Progenitor cell of endocrine pancreas (in vitro differentiated cells): Measurements from ENCODE around the gene ADAMTS17. TPM values are rescaled to one million over a fixed set of nuclear protein-coding genes. Genes with fewer than 3 reads are reported as not detected.

Experiments
- DNase-seq: peaks from one replicate; pipeline ENCODE4 v3.0.0; 2021; ENCODE audit warnings: low spot score; ENCODE audit not compliant: unreplicated experiment
- H3K27ac Mint-ChIP-seq: 2 replicates; pipeline ENCODE4 v1.8.0; 2021; ENCODE audit warnings: mild to moderate bottlenecking, moderate library complexity, mixed read lengths
- H3K27me3 Mint-ChIP-seq: 2 replicates; pipeline ENCODE4 v1.8.0; 2021; ENCODE audit warnings: mixed read lengths
- H3K36me3 Mint-ChIP-seq: 2 replicates; pipeline ENCODE4 v1.8.0; 2022; ENCODE audit warnings: mixed read lengths; ENCODE audit not compliant: insufficient read depth
- H3K4me1 Mint-ChIP-seq: 2 replicates; pipeline ENCODE4 v1.8.0; 2021; ENCODE audit warnings: low read depth, mixed read lengths
- H3K4me3 Mint-ChIP-seq: 2 replicates; pipeline ENCODE4 v1.8.0; 2021; ENCODE audit warnings: low read depth, mild to moderate bottlenecking, moderate library complexity, mixed read lengths
- H3K9me3 Mint-ChIP-seq: 2 replicates; pipeline ENCODE4 v1.8.0; 2021; ENCODE audit warnings: low read depth, mixed read lengths
- CTCF ChIP-seq: fragments of 200-600 bp; sonication (generic); IDR thresholded peaks from one replicate; pipeline ENCODE4 v1.5.0; 2021; ENCODE audit warnings: antibody characterized with exemption, mild to moderate bottlenecking; ENCODE audit not compliant: unreplicated experiment
- total RNA-seq: library from RNA; stranded (reverse); gene quantifications from 2 replicates; pipeline ENCODE4 v1.2.1, GENCODE V29; 2021

The ADAMTS17 gene
- total RNA-seq, 1 donor from 2014 or later: 3.5 TPM

GRCh38 chr15:100108346-100108745, 233.4 kb downstream of the ADAMTS17 start:
- no peak for DNase-seq
- H3K4me3 Mint-ChIP-seq: no peak overlapping the region
- no peak overlapping the region for H3K27ac Mint-ChIP-seq
- H3K27me3 Mint-ChIP-seq: peaks cover 2% of the 10 kb centered on the region
- TF ChIP-seq CTCF: no peak
- no peaks in the 10 kb centered on the region for H3K4me1 Mint-ChIP-seq
- no peaks in the 10 kb centered on the region for H3K36me3 Mint-ChIP-seq
- no peaks in the 10 kb centered on the region for H3K9me3 Mint-ChIP-seq

DNA sequence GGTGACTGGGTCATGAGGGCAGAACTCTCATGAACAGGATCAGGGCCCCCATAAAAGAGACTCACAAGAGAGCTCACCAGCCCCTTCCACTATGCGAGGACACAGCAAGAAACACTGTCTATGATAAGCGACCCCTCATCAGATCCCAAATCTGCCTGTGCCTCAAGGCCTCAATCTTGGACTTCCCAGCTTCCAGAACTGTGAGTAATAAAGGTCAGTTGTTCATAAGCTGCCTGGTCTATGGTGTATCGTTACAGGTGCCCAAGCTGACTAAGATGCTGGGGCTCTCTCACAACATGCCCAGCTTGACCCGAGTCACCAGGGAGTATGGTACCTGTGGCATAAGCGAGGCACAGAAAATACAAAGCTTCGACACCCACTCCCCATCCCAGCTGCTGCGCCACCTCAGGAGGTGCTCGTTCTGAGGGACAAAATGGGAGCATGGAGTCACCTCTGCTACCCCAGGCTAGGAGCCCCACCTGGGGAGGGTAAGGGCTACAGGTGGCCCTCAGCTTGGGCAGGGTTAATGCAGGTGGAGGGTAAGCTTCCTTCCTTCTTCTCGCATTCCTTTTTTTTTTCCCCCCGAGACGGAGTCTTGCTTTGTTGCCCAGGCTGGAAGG, 234.1 kb downstream of the ADAMTS17 start:
- H3K27ac Mint-ChIP-seq: no peak overlapping the region
- H3K27me3 Mint-ChIP-seq: peaks cover 2% of the 10 kb centered on the region
- H3K36me3 Mint-ChIP-seq: no peaks in the 10 kb centered on the region
- H3K4me1 Mint-ChIP-seq: no peaks in the 10 kb centered on the region
- no peak for DNase-seq
- H3K9me3 Mint-ChIP-seq: no peaks in the 10 kb centered on the region
- H3K4me3 Mint-ChIP-seq: no peak overlapping the region
- no peak for TF ChIP-seq CTCF

- Mint-ChIP-seq H3K4me1 (no peaks in the 10 kb centered on the region), H3K9me3 (no peaks in the 10 kb centered on the region), H3K4me3 (no peak overlapping the region), H3K27ac (no peak overlapping the region), H3K27me3 (no peaks in the 10 kb centered on the region), H3K36me3 (no peaks in the 10 kb centered on the region)
- TF ChIP-seq CTCF: no peak
- no peak for DNase-seq
Measured at GRCh38 chr15:100107151-100107550, 234.6 kb downstream of the ADAMTS17 start.

DNA sequence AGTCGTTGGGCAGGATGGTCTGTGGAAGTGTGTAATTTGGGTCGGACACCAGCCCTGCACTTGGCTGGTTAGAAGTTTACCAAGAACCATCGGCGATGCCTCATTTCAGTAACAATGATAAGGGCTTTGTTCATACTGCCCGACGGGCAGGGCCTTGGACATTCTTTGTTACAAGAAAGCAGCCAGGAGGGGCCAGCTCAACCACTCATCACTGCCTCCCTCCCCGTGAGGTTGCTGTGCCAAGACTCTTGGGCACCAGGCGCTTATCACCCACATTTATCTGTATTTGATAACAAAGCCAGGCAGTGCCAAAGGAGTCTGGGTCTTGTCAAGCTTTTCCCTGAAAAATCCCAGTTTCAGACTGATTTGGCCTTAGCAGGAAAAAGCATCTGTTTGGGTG, 235.0 kb downstream of the ADAMTS17 start:
- H3K4me3 Mint-ChIP-seq: no peak overlapping the region
- no peaks in the 10 kb centered on the region for H3K4me1 Mint-ChIP-seq
- H3K36me3 Mint-ChIP-seq: no peaks in the 10 kb centered on the region
- DNase-seq: no peak
- TF ChIP-seq CTCF: no peak
- H3K9me3 Mint-ChIP-seq: no peaks in the 10 kb centered on the region
- H3K27ac Mint-ChIP-seq: no peak overlapping the region
- H3K27me3 Mint-ChIP-seq: no peaks in the 10 kb centered on the region

DNA sequence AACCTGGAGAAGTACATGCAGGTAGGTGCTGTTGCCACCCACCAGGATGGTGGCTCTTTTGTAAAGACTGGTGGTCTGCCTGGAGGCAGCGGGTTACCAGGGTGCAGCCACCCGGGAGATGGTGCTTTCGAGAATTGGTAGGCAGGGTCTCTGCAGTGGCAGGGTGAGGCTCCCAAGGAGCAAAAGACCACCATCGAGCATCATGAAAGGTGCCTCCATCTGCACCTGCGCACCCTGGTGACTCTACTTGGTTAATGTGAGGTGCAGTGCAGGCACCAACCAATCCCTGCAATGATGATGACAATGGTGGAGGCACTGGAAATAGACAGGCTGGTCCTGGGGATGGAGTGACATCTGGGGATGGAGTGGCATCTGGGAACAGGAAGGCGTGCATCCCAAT, 236.7 kb downstream of the ADAMTS17 start:
- H3K4me1 Mint-ChIP-seq: no peaks in the 10 kb centered on the region
- no peak for DNase-seq
- no peak overlapping the region for H3K4me3 Mint-ChIP-seq
- TF ChIP-seq CTCF: no peak
- H3K27ac Mint-ChIP-seq: no peak overlapping the region
- no peaks in the 10 kb centered on the region for H3K36me3 Mint-ChIP-seq
- H3K9me3 Mint-ChIP-seq: no peaks in the 10 kb centered on the region
- H3K27me3 Mint-ChIP-seq: peaks cover 5% of the 10 kb centered on the region
